ENCODE data around the gene LTBR.

DNA sequence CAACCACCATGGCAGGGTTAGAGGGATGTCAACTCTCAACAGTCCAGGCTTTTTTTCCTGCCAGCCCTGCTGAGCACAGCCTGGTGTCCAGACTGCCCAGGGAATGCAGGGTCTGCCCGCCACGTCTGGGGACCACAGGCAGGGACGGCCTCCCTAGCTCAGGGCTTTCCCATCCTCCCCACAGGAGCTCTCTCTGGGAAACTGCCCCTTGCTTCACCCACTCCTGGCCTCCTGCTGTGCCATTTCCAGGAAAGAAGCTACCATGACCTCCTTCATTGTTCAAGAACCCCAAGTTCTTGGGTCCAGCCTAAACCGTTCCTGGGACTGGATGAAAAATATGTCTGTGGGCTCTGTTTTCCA lies 13.4 kb upstream of the LTBR start:
- no peak for TF ChIP-seq POLR2A (IDR thresholded peaks at IDR 0.05)
- TF ChIP-seq, protein P1, sequence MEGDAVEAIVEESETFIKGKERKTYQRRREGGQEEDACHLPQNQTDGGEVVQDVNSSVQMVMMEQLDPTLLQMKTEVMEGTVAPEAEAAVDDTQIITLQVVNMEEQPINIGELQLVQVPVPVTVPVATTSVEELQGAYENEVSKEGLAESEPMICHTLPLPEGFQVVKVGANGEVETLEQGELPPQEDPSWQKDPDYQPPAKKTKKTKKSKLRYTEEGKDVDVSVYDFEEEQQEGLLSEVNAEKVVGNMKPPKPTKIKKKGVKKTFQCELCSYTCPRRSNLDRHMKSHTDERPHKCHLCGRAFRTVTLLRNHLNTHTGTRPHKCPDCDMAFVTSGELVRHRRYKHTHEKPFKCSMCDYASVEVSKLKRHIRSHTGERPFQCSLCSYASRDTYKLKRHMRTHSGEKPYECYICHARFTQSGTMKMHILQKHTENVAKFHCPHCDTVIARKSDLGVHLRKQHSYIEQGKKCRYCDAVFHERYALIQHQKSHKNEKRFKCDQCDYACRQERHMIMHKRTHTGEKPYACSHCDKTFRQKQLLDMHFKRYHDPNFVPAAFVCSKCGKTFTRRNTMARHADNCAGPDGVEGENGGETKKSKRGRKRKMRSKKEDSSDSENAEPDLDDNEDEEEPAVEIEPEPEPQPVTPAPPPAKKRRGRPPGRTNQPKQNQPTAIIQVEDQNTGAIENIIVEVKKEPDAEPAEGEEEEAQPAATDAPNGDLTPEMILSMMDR (IDR thresholded peaks at IDR 0.05) = no peak

Measured in prostate gland (tissue), 2 donors.